Aorta (tissue), 5 donors: ENCODE measurements around the gene SELENOF. TPM values are rescaled to one million over a fixed set of nuclear protein-coding genes. Genes with fewer than 3 reads are reported as not detected.

Experiments
- ATAC-seq: fragments of 200-7000 bp; cut with Tn5 transposase; one replicate; pipeline ENCODE4 v1.9.1; 2022; ENCODE audit warnings: moderate library complexity; ENCODE audit not compliant: low FRiP score
- DNase-seq, 2 donors: peaks; one replicate each; pipeline ENCODE4 v3.0.0-alpha.2; 2020
- H3K27ac ChIP-seq, 2 donors: one replicate each; pipeline ENCODE4 v1.5.1; 2013; ENCODE audit warnings: low read length in 2 of 2, mild to moderate bottlenecking in 2 of 2, moderate library complexity in 2 of 2, control low read depth in 1 of 2, inconsistent platforms in 1 of 2, low read depth in 1 of 2
- H3K27me3 ChIP-seq, 2 donors: one replicate each; pipeline ENCODE4 v1.6.1; 2013; ENCODE audit warnings: control low read depth in 1 of 2, low read length in 1 of 2, mild to moderate bottlenecking in 1 of 2, moderate library complexity in 1 of 2; ENCODE audit not compliant: insufficient read depth in 2 of 2, control insufficient read depth in 1 of 2
- H3K36me3 ChIP-seq, 2 donors: one replicate each; pipeline ENCODE4 v1.6.1; 2013; ENCODE audit warnings: control low read depth in 1 of 2, low read length in 1 of 2, mild to moderate bottlenecking in 1 of 2; ENCODE audit not compliant: insufficient read depth in 2 of 2, control insufficient read depth in 1 of 2
- H3K4me1 ChIP-seq, 2 donors: one replicate each; pipeline ENCODE4 v1.6.1; 2013; ENCODE audit warnings: low read length in 2 of 2, control low read depth in 1 of 2, mild to moderate bottlenecking in 1 of 2, moderate library complexity in 1 of 2; ENCODE audit not compliant: insufficient read depth in 2 of 2, control insufficient read depth in 1 of 2
- H3K4me3 ChIP-seq, 2 donors: one replicate each; pipeline ENCODE4 v1.5.1; 2013; ENCODE audit warnings: low read length in 2 of 2, control low read depth in 1 of 2, mild to moderate bottlenecking in 1 of 2
- H3K9me3 ChIP-seq: one replicate; pipeline ENCODE4 v1.6.1; 2013; ENCODE audit warnings: mild to moderate bottlenecking, low read length; ENCODE audit not compliant: control insufficient read depth
- WGBS, 2 donors: extraction: QIAGEN DNeasy Blood & Tissue Kit; methylation state at CpG; one replicate each; pipeline ENCODE4 v1.1.7; 2013; 5-methylcytosine and 5-hydroxymethylcytosine counted together
- intact Hi-C, 2 donors: fragments of 100-400 bp; cut with DNase I; formaldehyde crosslinking; loops; one replicate each; pipeline versions ENCODE4 v1.14.2 to v1.15.0; 2022
- polyA plus RNA-seq, 2 donors: library from polyadenylated mRNA; stranded (reverse); fragments of 200-250 nt; gene quantifications; one replicate each; pipeline ENCODE4 v1.2.3, GENCODE V29; 2013
- total RNA-seq, 2 donors: library from RNA; stranded (reverse); fragmentation: NEBNext Ultra II Directional; extraction: Animal tissue kit (Norgen Biotek cat#: 25700); gene quantifications; one replicate each; pipeline ENCODE4 v1.2.1, GENCODE V29; 2021
- donor health status: healthy with polysubstance abuse.
- donor health status: Bipolar disorder and iron deficiency.
- donor health status: DM: no; HTN: no; CAD: no.
- donor health status: DM: no; HTN: no; CAD: no.
- donor health status: DM: yes; HTN: yes; CAD: no.

SELENOF gene
- total and polyA plus RNA-seq, 4 donors, result 133 to 169 (median 149) TPM

DNA sequence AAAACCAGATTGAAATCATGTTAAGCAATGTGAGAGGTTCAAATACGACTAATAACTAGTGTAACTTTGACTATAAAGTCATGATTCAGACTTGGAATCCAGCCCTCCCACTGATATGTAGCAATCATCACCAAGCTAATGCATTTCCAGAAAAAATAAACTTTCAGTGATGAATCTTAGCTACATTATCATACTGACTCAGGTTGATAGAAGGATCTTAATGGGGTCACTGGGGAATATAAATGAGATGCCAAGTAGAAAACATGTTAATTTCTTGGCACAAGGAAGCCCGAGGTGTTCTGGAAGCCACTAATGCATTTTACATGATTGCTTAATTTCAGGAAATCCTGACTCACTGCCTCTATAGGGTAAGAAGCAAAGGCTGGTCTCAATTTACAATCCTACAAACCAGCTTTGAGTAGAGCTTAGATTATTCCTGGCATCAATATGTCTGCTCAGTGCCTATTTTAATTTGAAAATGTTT lies 67.7 kb downstream of the SELENOF start:
- no peak overlapping the region for H3K4me3 ChIP-seq
- no peaks in the 10 kb centered on the region for H3K27me3 ChIP-seq
- no peaks in the 10 kb centered on the region for H3K9me3 ChIP-seq
- no peak overlapping the region for H3K27ac ChIP-seq
- no peaks in the 10 kb centered on the region for H3K36me3 ChIP-seq
- ATAC-seq (no peak), DNase-seq (no peak)
- intact Hi-C loops, result no loop called here
- WGBS, 2 donors, result 20 to 22% methylated on average over 2 of the region's 2 CpGs
- H3K4me1 ChIP-seq, result no peaks in the 10 kb centered on the region

GRCh38 chr1:86845514-86845913 lies 68.4 kb downstream of the SELENOF start:
- H3K4me1 ChIP-seq, result no peaks in the 10 kb centered on the region
- no peak overlapping the region for H3K27ac ChIP-seq
- ATAC-seq, result no peak
- no peaks in the 10 kb centered on the region for H3K9me3 ChIP-seq
- DNase-seq, result no peak
- intact Hi-C loops, result no loop called here
- no peaks in the 10 kb centered on the region for H3K36me3 ChIP-seq
- no peak overlapping the region for H3K4me3 ChIP-seq
- 91 to 95% methylated on average over 3 of the region's 3 CpGs for whole genome bisulfite sequencing, 2 donors
- no peaks in the 10 kb centered on the region for H3K27me3 ChIP-seq

GRCh38 chr1:86841116-86841515 lies 72.8 kb downstream of the SELENOF start:
- WGBS, 2 donors, result 89 to 97% methylated on average over 1 of the region's 1 CpG
- no peaks in the 10 kb centered on the region for H3K36me3 ChIP-seq
- H3K4me1 ChIP-seq, result no peaks in the 10 kb centered on the region
- H3K9me3 ChIP-seq, result no peaks in the 10 kb centered on the region
- ATAC-seq (no peak), DNase-seq (no peak)
- no peak overlapping the region for H3K4me3 ChIP-seq
- intact Hi-C loops, result no loop called here
- no peaks in the 10 kb centered on the region for H3K27me3 ChIP-seq
- H3K27ac ChIP-seq, result no peak overlapping the region

DNA sequence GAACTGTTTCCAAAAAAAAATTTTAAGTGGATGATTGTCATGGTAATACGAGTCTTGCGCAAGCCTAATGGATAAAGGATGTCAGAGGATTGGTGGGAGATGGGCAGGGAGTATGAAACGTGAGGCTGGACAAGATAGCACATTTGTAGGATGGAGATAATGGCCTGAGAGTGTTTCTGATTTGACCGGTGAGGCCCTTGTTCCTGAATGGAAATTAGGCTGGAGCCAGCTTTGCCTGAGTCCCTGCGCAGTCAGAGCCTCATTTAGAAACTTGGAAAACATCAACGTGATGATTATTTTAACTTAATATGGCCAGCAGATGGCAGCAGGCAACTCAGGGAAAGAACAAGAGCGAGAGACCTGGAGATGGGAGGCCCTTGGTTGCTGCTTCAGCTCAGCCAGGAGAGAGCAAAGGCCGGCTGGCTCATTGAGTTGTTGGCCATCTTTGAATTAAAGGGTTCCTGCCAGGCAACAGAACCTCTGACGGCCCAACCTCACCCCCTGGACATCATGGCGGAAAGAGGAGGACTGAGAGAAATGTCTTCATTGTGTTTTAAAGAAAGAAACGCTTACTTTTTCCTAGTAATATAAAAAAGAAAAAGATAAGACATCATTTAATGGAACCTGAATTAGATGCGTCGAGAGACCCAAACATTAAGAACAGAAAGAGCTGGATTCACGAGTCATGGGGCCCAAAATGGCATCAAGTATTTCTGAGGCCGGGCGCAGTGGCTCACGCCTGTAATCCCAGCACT lies 80.3 kb downstream of the SELENOF start:
- DNase-seq (peak; percentile 80 to 81), ATAC-seq (peak; percentile 86)
- 52 to 53% methylated on average over 17 of the region's 17 CpGs for WGBS, 2 donors
- no peaks in the 10 kb centered on the region for H3K4me1 ChIP-seq
- intact Hi-C loops, result loop anchor here (2.0 to 5.0 kb wide), 4 partner anchors 129 to 251 kb away; no protein-coding TSS in a partner anchor
- no peak overlapping the region for H3K27ac ChIP-seq
- no peak overlapping the region for H3K4me3 ChIP-seq
- no peaks in the 10 kb centered on the region for H3K36me3 ChIP-seq
- no peaks in the 10 kb centered on the region for H3K9me3 ChIP-seq
- no peaks in the 10 kb centered on the region for H3K27me3 ChIP-seq

DNA sequence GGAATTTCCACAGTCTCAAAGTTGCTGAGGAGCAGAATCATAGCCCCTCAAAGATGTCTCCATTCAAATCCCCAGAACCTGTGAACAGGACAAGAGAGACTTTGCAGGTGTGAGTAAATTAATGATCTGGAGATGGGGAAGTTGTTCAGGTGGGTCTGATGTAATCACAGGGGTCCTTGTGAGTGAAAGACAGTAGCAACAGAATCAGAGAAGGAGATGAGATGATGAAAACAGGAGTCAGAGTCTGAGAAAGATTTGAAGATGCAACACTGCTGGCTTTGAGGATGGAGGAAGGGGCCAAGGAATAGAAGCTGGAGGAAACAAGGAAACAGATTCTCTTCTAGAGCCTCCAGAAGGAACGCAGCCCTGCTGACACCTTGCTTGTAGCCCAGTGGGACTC lies 81.5 kb downstream of the SELENOF start:
- Histone ChIP-seq H3K27me3 (no peaks in the 10 kb centered on the region), H3K36me3 (no peaks in the 10 kb centered on the region), H3K9me3 (no peaks in the 10 kb centered on the region), H3K4me3 (no peak overlapping the region), H3K27ac (no peak overlapping the region), H3K4me1 (no peaks in the 10 kb centered on the region)
- no peak for DNase-seq
- no peak for ATAC-seq
- 85 to 92% methylated on average over 1 of the region's 1 CpG for WGBS, 2 donors
- intact Hi-C loops, result loop anchor here (2.0 to 5.0 kb wide), 3 partner anchors 130 to 252 kb away; no protein-coding TSS in a partner anchor

DNA sequence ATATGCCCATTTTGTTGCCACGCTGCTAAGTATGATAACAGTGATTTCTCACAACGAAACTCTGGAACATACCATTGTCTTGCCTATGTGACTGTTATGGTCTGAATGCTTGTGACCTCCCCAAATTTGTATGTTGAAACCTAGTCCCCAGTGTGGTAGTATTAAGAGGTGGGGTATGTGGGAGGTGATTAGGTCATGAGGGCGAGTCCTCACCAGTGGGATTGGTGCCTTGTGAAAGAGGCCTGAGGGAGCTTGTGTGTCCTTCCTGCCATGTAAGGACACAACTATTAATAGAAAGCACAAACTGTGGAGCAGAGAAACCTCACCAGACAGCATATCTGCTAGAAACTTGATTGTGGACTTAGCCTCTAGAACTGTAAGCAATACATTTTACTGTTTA lies 84.6 kb downstream of the SELENOF start:
- DNase-seq (no peak), ATAC-seq (no peak)
- Histone ChIP-seq H3K27me3 (no peaks in the 10 kb centered on the region), H3K4me1 (no peaks in the 10 kb centered on the region), H3K9me3 (no peaks in the 10 kb centered on the region), H3K4me3 (no peak overlapping the region), H3K36me3 (no peaks in the 10 kb centered on the region), H3K27ac (no peak overlapping the region)
- intact Hi-C loops, result no loop called here
- WGBS, 2 donors, result 77 to 86% methylated on average over 3 of the region's 3 CpGs

GRCh38 chr1:86828024-86828423 lies 85.9 kb downstream of the SELENOF start:
- Histone ChIP-seq H3K27me3 (no peaks in the 10 kb centered on the region), H3K36me3 (no peaks in the 10 kb centered on the region), H3K4me1 (no peaks in the 10 kb centered on the region), H3K9me3 (no peaks in the 10 kb centered on the region), H3K27ac (no peak overlapping the region), H3K4me3 (no peak overlapping the region)
- DNase-seq, result no peak
- ATAC-seq, result no peak
- intact Hi-C loops, result no loop called here
- 38 to 43% methylated on average over 3 of the region's 3 CpGs for WGBS, 2 donors

DNA sequence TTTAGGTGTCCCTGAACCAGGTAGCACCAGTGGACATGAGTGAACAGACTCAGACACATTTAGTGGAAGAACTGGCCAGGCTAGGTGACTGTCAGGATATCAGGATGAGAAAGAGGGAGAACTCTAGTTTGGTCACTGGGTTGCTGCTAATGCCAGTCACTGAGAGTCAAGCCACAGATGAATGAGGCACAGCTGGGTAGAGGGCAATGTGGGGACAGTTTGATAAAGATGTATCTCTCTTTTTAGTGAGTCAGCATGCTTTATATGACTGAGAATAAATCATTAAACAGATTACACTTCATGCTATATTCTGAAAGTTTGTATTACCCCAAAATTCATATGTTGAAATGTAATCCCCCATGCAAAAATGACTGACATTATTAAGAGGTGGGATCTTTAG lies 87.1 kb downstream of the SELENOF start:
- Histone ChIP-seq H3K9me3 (no peaks in the 10 kb centered on the region), H3K36me3 (no peaks in the 10 kb centered on the region), H3K27ac (no peak overlapping the region), H3K4me3 (no peak overlapping the region), H3K27me3 (no peaks in the 10 kb centered on the region), H3K4me1 (no peaks in the 10 kb centered on the region)
- no peak for ATAC-seq
- intact Hi-C loops, result no loop called here
- DNase-seq, result no peak

DNA sequence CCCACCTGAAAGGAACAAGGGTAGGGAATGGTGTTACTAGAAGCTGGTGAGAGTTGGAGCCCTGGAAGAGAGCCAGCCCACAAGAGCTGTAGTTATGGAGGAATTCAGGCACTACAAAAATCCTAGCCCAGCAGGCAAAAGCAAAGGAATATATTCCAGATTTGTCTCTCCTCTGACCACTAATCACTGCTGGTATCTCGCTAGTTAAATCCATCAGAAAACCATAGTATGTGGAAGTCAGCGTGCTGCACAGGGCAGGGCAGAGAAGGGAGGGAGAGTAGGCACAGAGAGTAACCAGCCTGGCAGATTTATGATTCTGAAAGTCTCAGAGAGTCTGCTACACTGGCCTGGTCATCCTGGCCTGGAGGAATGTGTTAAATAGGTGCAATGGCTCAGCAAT lies 88.6 kb downstream of the SELENOF start:
- 14 to 27% methylated on average over 2 of the region's 2 CpGs for WGBS, 2 donors
- no peak overlapping the region for H3K27ac ChIP-seq
- intact Hi-C loops, result no loop called here
- DNase-seq (no peak), ATAC-seq (no peak)
- H3K4me3 ChIP-seq, result no peak overlapping the region
- H3K36me3 ChIP-seq, result no peaks in the 10 kb centered on the region
- H3K27me3 ChIP-seq, result no peaks in the 10 kb centered on the region
- no peaks in the 10 kb centered on the region for H3K4me1 ChIP-seq
- H3K9me3 ChIP-seq, result no peaks in the 10 kb centered on the region
